Measurements from ENCODE around the gene CPOX. TPM values are rescaled to one million over a fixed set of nuclear protein-coding genes. Genes with fewer than 3 reads are reported as not detected.

CPOX gene
- total RNA-seq, 1 donor from 2014 or later = 18.0 TPM

DNA sequence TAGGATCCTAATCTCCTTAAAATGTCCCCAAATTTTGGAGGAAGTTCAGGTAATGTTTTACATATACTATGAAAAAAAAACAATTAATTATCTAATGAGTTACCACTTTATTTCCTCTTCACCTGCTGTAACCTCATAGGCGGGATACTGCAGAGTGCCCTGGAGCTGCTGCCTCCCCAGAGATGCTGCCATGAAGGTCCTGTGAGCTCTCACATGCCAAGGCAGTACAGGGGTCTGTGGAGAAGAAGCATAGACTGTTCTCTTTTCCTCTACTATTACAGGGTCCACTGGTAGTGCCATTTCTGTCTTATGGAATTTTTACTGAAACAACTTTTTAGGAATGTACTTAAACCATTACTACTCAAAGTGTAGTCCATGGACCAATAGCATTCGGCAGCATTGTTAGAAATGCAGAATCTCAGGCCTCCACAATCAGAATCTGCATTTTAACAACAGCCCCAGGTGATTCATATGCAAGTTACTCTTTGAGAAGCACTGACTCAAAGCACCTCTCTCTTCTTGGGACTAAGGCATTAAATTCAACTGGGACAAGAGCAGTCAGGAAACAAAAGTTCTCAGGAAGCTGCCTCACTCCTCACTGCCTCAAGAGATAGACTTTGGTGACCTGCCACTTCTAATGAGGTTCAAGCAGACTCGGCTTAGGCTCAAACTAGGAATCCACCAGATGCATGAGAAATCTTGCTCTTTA, 30.3 kb upstream of the CPOX start:
- Histone ChIP-seq H3K4me3 (no peak overlapping the region), H3K27ac (no peak overlapping the region), H3K27me3 (ENCODE audit: low read depth) (no peaks in the 10 kb centered on the region), H3K4me1 (no peaks in the 10 kb centered on the region), H3K36me3 (no peaks in the 10 kb centered on the region), H3K9me3 (no peaks in the 10 kb centered on the region)
- DNase-seq (no peak), ATAC-seq (no peak)
- intact Hi-C loops (cut with DNase I) = no loop called here
- TF ChIP-seq, protein P1, sequence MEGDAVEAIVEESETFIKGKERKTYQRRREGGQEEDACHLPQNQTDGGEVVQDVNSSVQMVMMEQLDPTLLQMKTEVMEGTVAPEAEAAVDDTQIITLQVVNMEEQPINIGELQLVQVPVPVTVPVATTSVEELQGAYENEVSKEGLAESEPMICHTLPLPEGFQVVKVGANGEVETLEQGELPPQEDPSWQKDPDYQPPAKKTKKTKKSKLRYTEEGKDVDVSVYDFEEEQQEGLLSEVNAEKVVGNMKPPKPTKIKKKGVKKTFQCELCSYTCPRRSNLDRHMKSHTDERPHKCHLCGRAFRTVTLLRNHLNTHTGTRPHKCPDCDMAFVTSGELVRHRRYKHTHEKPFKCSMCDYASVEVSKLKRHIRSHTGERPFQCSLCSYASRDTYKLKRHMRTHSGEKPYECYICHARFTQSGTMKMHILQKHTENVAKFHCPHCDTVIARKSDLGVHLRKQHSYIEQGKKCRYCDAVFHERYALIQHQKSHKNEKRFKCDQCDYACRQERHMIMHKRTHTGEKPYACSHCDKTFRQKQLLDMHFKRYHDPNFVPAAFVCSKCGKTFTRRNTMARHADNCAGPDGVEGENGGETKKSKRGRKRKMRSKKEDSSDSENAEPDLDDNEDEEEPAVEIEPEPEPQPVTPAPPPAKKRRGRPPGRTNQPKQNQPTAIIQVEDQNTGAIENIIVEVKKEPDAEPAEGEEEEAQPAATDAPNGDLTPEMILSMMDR (IDR thresholded peaks at IDR 0.05) = no peak

DNA sequence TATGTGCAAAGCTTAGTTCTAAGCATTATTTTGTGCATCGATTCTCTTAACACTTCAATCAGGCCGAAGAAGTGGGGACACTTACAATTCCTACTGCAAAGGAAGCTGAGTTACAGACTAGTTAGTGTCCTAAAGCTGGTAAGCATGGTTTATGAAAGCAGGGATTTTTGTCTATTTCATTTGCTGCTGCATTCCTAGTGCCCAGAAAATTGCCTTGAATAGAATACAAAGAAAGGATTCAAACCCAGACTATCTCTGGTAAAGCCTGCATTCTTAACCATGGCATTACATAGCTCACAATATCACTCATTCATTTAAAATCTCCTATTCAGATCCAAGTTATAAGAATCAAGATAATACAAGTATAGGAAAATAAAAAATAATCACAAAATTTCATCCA, 24.4 kb upstream of the CPOX start:
- ATAC-seq = no peak
- H3K27ac ChIP-seq = no peak overlapping the region
- no peaks in the 10 kb centered on the region for H3K4me1 ChIP-seq
- DNase-seq = no peak
- H3K36me3 ChIP-seq = no peaks in the 10 kb centered on the region
- H3K9me3 ChIP-seq = no peaks in the 10 kb centered on the region
- no peaks in the 10 kb centered on the region for H3K27me3 ChIP-seq (ENCODE audit: low read depth)
- TF ChIP-seq, protein P1 (IDR thresholded peaks at IDR 0.05) = no peak
- H3K4me3 ChIP-seq = no peak overlapping the region
- intact Hi-C loops (cut with DNase I) = no loop called here

DNA sequence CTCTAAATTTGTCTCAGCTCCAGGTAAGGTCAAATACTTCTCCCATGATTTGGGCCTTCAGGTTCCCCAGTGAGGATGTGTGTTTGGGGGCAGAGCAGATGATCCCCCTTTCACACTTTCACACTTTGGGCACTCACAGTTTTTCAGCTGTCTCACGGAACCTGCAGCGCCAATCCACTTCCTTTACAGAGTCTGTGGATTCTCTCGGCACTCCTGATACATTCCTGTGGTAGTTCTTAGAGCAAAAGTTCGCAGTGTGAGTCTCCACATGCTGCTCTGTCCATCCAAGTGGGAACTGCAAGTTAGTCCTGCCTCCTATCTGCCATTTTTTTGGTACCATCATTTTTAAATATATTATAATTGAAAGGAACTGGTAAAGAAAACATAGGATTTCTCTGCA, 20.2 kb upstream of the CPOX start:
- ATAC-seq = no peak

DNA sequence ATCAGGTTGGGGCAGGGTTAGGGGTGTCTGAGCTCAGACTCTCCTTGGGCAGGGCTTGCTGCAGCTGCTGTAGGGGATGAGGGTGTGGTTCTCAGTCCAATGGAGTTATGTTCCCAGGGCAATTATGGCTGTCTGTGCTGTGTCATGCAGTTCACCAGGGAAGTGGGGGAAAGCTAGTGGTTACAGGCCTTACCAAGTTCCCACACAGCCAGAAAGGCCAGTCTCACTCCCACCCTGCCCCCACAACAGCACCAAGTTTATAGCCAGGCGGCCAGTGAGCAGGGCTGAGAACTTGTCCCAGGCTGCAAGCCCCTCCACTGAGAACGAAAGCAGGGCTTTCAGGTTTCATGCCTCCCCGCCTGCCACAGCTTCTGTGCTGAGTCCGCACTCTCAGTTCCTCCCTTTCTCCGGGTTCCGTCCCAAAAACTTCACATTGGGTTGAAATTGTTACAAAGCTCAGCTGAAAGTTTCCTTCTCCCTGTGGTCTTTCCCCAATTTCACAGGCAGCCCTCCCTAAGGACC, 19.6 kb upstream of the CPOX start:
- no peak overlapping the region for H3K4me3 ChIP-seq
- DNase-seq (peak; percentile 48), ATAC-seq (peak; percentile 41 to 60)
- intact Hi-C loops (cut with DNase I) = no loop called here
- H3K4me1 ChIP-seq = no peaks in the 10 kb centered on the region
- TF ChIP-seq, protein P1 (IDR thresholded peaks at IDR 0.05) = no peak
- no peaks in the 10 kb centered on the region for H3K9me3 ChIP-seq
- no peaks in the 10 kb centered on the region for H3K36me3 ChIP-seq
- H3K27me3 ChIP-seq (ENCODE audit: low read depth) = no peaks in the 10 kb centered on the region
- H3K27ac ChIP-seq = peak overlapping the region; percentile 49

More for the DNA sequence above, 20.2 kb upstream of the CPOX start:
- intact Hi-C loops (cut with DNase I) = no loop called here
- Histone ChIP-seq H3K27me3 (ENCODE audit: low read depth) (no peaks in the 10 kb centered on the region), H3K4me1 (no peaks in the 10 kb centered on the region), H3K4me3 (no peak overlapping the region), H3K9me3 (no peaks in the 10 kb centered on the region), H3K27ac (peak overlapping the region; percentile 49), H3K36me3 (no peaks in the 10 kb centered on the region)
- no peak for DNase-seq
- TF ChIP-seq, protein P1 (IDR thresholded peaks at IDR 0.05) = no peak

DNA sequence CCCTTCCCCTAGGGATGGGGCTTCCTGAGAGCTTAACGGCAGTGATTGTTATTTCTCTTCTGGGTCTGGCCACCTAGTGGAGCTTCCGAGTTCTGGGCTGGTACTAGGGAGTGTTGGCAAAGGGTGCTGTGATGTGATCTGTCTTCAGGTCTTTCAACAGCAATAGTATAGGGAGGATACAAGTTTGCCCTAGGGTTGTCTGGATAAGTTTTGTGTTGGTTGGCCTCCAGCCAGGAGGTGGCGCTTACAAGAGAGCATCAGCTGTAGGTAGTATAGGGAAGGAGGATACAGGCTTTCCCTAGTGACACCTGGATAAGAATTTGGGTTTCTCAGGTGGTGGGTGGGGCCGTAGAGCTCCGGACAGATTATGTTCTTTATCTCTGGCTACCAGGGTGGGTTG, 19.2 kb upstream of the CPOX start:
- Histone ChIP-seq H3K4me3 (no peak overlapping the region), H3K9me3 (no peaks in the 10 kb centered on the region), H3K27me3 (ENCODE audit: low read depth) (no peaks in the 10 kb centered on the region), H3K27ac (no peak overlapping the region), H3K4me1 (no peaks in the 10 kb centered on the region), H3K36me3 (no peaks in the 10 kb centered on the region)
- intact Hi-C loops (cut with DNase I) = no loop called here
- DNase-seq (peak; percentile 46), ATAC-seq (peak in 1 of 2 donors; percentile 34)
- TF ChIP-seq, protein P1 (IDR thresholded peaks at IDR 0.05) = no peak

All from lower lobe of right lung (tissue), 2 donors.